WTC11 (cell line): Measurements from ENCODE around the gene CETN2. TPM values are rescaled to one million over a fixed set of nuclear protein-coding genes. Genes with fewer than 3 reads are reported as not detected.
A peak's percentile ranks its signal among the peaks of the same experiment; 100 is the strongest.

Experiments used
- ATAC-seq: fragments of 200-7000 bp; cut with Tn5 transposase; 2 replicates; pipeline ENCODE4 v1.10.0; 2021; ENCODE audit warnings: mild to moderate bottlenecking, moderate library complexity
- CTCF ChIA-PET: fragments of 300-600 bp; sonication (Branson Sonifier 250); formaldehyde crosslinking; loops from one replicate; lab custom pipeline; 2021; ENCODE audit warnings: antibody characterized with exemption; lab: Charles Lee
- POLR2A ChIA-PET: fragments of 350-600 bp; sonication (Branson Sonifier 250); formaldehyde crosslinking; loops from one replicate; lab custom pipeline; 2021; ENCODE audit warnings: antibody characterized with exemption; lab: Charles Lee
- DNase-seq: peaks from one replicate; pipeline ENCODE4 v3.0.0; 2021; ENCODE audit warnings: low spot score
- H3K27ac Mint-ChIP-seq: 2 replicates; pipeline ENCODE4 v1.8.0; 2021; ENCODE audit warnings: mixed read lengths
- H3K27me3 Mint-ChIP-seq: 2 replicates; pipeline ENCODE4 v1.8.0; 2021; ENCODE audit warnings: low read depth, mild to moderate bottlenecking, moderate library complexity, mixed read lengths
- H3K36me3 Mint-ChIP-seq: 2 replicates; pipeline ENCODE4 v1.8.0; 2021; ENCODE audit warnings: mixed read lengths
- H3K4me1 Mint-ChIP-seq: 2 replicates; pipeline ENCODE4 v1.8.0; 2022; ENCODE audit warnings: mixed read lengths
- H3K4me3 Mint-ChIP-seq: 2 replicates; pipeline ENCODE4 v1.8.0; 2021; ENCODE audit warnings: mild to moderate bottlenecking, moderate library complexity, mixed read lengths
- H3K9me3 Mint-ChIP-seq: 2 replicates; pipeline ENCODE4 v1.8.0; 2021; ENCODE audit warnings: mixed read lengths
- ATF1 ChIP-seq: sonication (generic); formaldehyde crosslinking; IDR thresholded peaks from 2 replicates; pipeline ENCODE4 v1.8.1; 2023; ENCODE audit warnings: mild to moderate bottlenecking, moderate library complexity, missing genetic modification reagents
- E2F5 ChIP-seq: sonication (generic); formaldehyde crosslinking; IDR thresholded peaks from 2 replicates; pipeline ENCODE4 v1.8.1; 2022; ENCODE audit warnings: mild to moderate bottlenecking, moderate library complexity, missing genetic modification reagents
- ELF4 ChIP-seq: sonication (generic); formaldehyde crosslinking; IDR thresholded peaks from 2 replicates; pipeline ENCODE4 v1.8.1; 2022; ENCODE audit warnings: low read depth, mild to moderate bottlenecking, moderate library complexity, missing genetic modification reagents
- ETV6 ChIP-seq: sonication (generic); formaldehyde crosslinking; IDR thresholded peaks from 2 replicates; pipeline ENCODE4 v1.8.1; 2022; ENCODE audit warnings: mild to moderate bottlenecking, missing genetic modification reagents
- GTF2I ChIP-seq: fragments of 250-450 bp; sonication (Bioruptor Pico); conservative IDR thresholded peaks from 2 replicates; pipeline ENCODE4 v1.4.0; 2021; ENCODE audit warnings: mild to moderate bottlenecking
- JUN ChIP-seq: sonication (generic); formaldehyde crosslinking; IDR thresholded peaks from 2 replicates; pipeline ENCODE4 v1.8.0; 2023; ENCODE audit warnings: mild to moderate bottlenecking, missing genetic modification reagents
- KAT7 ChIP-seq: sonication (generic); formaldehyde crosslinking; IDR thresholded peaks from 2 replicates; pipeline ENCODE4 v1.8.1; 2023; ENCODE audit warnings: missing genetic modification reagents, mild to moderate bottlenecking, borderline replicate concordance
- NFATC4 ChIP-seq: fragments of 250-450 bp; sonication (Bioruptor Pico); IDR thresholded peaks from 2 replicates; pipeline ENCODE4 v1.9.0; 2021; ENCODE audit warnings: mild to moderate bottlenecking
- RORB ChIP-seq: fragments of 250-450 bp; sonication (Bioruptor Pico); IDR thresholded peaks from 2 replicates; pipeline ENCODE4 v1.9.0; 2021; ENCODE audit warnings: mild to moderate bottlenecking
- SMAD3 ChIP-seq: sonication (generic); formaldehyde crosslinking; IDR thresholded peaks from 2 replicates; pipeline ENCODE4 v1.8.0; 2022; ENCODE audit warnings: missing genetic modification reagents, mild to moderate bottlenecking, borderline replicate concordance
- SMAD4 ChIP-seq: sonication (generic); formaldehyde crosslinking; IDR thresholded peaks from 2 replicates; pipeline ENCODE4 v1.8.0; 2022; ENCODE audit warnings: mild to moderate bottlenecking, missing genetic modification reagents
- SOX15 ChIP-seq: fragments of 250-450 bp; sonication (Bioruptor Pico); IDR thresholded peaks from 2 replicates; pipeline ENCODE4 v1.9.0; 2021; ENCODE audit warnings: mild to moderate bottlenecking
- STAT6 ChIP-seq: sonication (generic); formaldehyde crosslinking; conservative IDR thresholded peaks from 2 replicates; pipeline ENCODE4 v1.8.1; 2023; ENCODE audit warnings: mild to moderate bottlenecking, low read depth, missing genetic modification reagents, moderate library complexity
- ZBTB43 ChIP-seq: sonication (generic); formaldehyde crosslinking; IDR thresholded peaks from 2 replicates; pipeline ENCODE4 v1.8.1; 2023; ENCODE audit warnings: mild to moderate bottlenecking, missing genetic modification reagents
- ZNF138 ChIP-seq: sonication (generic); formaldehyde crosslinking; conservative IDR thresholded peaks from 2 replicates; pipeline ENCODE4 v1.8.1; 2022; ENCODE audit warnings: mild to moderate bottlenecking, moderate library complexity, missing genetic modification reagents
- ZNF317 ChIP-seq: sonication (generic); formaldehyde crosslinking; IDR thresholded peaks from 2 replicates; pipeline ENCODE4 v1.8.1; 2023; ENCODE audit warnings: low read depth, mild to moderate bottlenecking, moderate library complexity, missing genetic modification reagents, borderline replicate concordance
- ZNF532 ChIP-seq: fragments of 250-450 bp; sonication (Bioruptor Pico); IDR thresholded peaks from 2 replicates; pipeline ENCODE4 v1.9.0; 2021; ENCODE audit warnings: mild to moderate bottlenecking, borderline replicate concordance
- total RNA-seq: library from RNA; stranded (reverse); gene quantifications from 3 replicates; pipeline ENCODE4 v1.2.3, GENCODE V29; 2021

CETN2 gene
- total RNA-seq, 1 experiment from 2014 or later, result 20.5 TPM

- Mint-ChIP-seq H3K4me1 (peaks cover 10% of the 10 kb centered on the region), H3K4me3 (no peak overlapping the region), H3K27me3 (peaks cover 3% of the 10 kb centered on the region), H3K36me3 (no peaks in the 10 kb centered on the region), H3K27ac (no peak overlapping the region), H3K9me3 (no peaks in the 10 kb centered on the region)
- TF ChIP-seq ETV6 (no peak), SOX15 (no peak), ZNF532 (CRISPR knock-in tag) (no peak), ZNF317 (CRISPR knock-in tag) (no peak), NFATC4 (CRISPR knock-in tag) (no peak), STAT6 (CRISPR knock-in tag) (no peak), JUN (CRISPR knock-in tag) (no peak), GTF2I (no peak), ELF4 (CRISPR knock-in tag) (no peak), KAT7 (CRISPR knock-in tag) (no peak), RORB (CRISPR knock-in tag) (no peak), ZBTB43 (CRISPR knock-in tag) (no peak), E2F5 (CRISPR knock-in tag) (no peak), SMAD3 (CRISPR knock-in tag) (no peak), ATF1 (no peak), SMAD4 (CRISPR knock-in tag) (no peak)
- ChIA-PET POLR2A (no interaction called here), CTCF (interaction anchor here (0.7 to 3.0 kb wide), 3 partner anchors 161 to 1065 kb away, joined by 3 to 27 read pairs (median 3); no protein-coding TSS in a partner anchor)
- ATAC-seq (peak; percentile 61; the same call in 1 of the 2 replicates), DNase-seq (peak; percentile 26)
Observed at GRCh38 chrX:152817078-152817764, 13.3 kb downstream of the CETN2 start.

GRCh38 chrX:152814048-152814447 lies 16.5 kb downstream of the CETN2 start:
- CTCF ChIA-PET, result interaction anchor here (0.9 kb wide), 1 partner anchor 166 kb away, joined by 3 read pairs; no protein-coding TSS in a partner anchor
- no peak for TF ChIP-seq ZNF138 (CRISPR knock-in tag)
- Mint-ChIP-seq H3K9me3 (no peaks in the 10 kb centered on the region), H3K27ac (no peak overlapping the region), H3K36me3 (no peaks in the 10 kb centered on the region), H3K4me1 (peaks cover 10% of the 10 kb centered on the region), H3K27me3 (peaks cover 3% of the 10 kb centered on the region; the same call in 1 of the 2 replicates), H3K4me3 (no peak overlapping the region)
- ATAC-seq (no peak), DNase-seq (no peak)
- POLR2A ChIA-PET, result no interaction called here
